Anterior cingulate cortex (tissue), 58 donors: ENCODE measurements around the gene MRPS25.
"Not testable (repeated sequence)": the region's sequence is repeated elsewhere in the genome, so short reads cannot be mapped to it uniquely, and the experiment has no call there.

Experiments used
- DNase-seq, 58 donors: peaks; one replicate each; lab custom pipeline; 2025; lab: John Stamatoyannopoulos, UW

Gene MRPS25

GRCh38 chr3:15049584-15049983 lies 15.5 kb downstream of the MRPS25 start:
- no peak for DNase-seq

GRCh38 chr3:15045667-15046066 lies 19.4 kb downstream of the MRPS25 start:
- DNase-seq, result no peak

DNA sequence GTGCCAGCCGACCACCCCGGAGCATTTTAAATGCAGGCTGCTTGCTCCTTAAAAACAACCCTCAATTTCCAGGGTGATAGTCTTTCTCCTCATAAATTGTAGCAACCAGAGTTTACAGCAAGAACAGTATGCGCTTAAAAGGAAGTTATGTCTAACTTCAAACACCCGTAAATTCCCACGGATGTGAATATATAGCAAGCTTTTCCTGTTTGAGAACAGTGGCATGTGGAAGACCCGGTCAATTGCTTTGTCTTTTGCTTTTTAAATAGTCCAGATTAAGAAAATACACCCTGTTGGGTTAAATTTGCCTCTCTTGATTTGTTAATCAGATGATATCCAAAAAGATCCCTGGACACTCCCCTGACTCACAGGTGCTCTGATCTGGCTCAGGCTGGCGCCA lies 20.8 kb downstream of the MRPS25 start:
- DNase-seq, result no peak

DNA sequence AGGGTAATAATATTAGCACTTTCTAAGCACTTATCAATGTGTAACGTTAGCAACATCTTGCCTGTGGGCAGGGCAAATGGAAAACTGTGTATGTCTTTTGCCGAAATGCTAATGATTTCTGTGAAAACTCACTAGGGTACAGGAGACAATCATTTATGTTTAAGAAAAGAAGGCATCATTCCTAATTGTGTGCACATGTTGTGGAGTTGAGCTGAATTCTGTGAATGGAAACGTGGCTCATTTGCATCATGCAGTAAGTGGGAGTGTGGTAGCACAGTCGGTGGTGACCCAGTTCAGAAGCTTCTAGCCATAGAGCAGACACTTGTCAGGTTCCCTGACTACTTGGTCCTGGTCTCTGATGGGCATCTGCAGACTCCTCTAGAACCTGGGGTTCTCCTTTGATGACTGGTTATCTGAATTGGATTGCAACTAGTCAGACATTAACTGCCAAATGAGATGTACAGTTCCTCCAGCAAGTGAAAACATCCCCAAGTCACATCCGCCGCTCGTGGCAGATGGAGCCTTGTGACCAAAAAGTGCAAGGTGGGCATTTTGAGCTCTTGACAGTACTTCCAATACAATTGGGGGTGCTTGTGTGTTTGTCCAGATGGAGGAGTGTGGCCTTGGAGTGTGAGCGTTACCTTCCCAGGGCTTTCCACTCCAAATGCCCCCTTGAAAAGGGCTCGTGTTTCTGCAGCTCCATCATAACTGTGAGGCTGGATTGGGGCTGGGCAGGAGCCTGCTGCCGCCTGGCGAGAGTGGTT lies 21.5 kb downstream of the MRPS25 start:
- peak in 5 of 58 donors; percentile 8 to 23 (median 18) for DNase-seq

DNA sequence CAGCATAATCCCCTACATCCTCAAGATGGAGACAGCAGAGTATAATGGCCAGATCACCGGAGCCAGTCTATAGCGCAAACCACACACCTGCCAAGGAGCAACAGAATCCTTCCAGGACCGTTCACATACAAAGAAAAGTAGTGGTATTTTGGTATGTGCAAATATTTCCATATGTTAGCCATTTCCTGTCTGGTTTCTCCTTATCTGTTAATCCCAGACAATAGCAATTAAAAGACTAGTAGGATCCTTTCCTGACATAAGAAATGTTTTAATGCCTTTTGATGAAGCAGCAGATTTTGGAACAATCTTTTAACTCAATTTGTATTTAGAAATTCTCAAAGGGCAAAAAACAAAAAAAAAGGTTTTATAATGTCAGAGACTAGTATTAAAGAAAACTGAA lies 22.2 kb downstream of the MRPS25 start:
- DNase-seq, result no peak

DNA sequence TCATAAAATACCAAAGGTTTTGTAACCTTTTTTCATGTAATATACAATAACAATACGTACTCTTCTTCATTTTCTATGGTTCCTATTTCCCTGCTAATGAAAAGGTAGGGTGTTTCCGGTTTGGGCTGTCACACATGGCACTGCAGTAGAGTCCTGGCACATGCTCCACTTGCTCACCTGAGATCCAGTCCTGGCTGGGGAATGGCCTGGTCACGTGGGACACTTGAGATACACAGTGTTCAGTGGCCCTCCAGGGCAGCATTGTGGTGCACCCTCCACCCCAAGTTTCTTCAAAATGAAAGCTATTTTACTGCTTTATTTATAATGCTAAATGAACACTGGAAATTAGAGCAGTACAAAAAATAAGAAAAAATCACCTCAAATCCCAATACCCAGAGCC lies 23.2 kb downstream of the MRPS25 start:
- DNase-seq, result no peak

GRCh38 chr3:15040844-15041243 lies 24.3 kb downstream of the MRPS25 start:
- no peak for DNase-seq

- DNase-seq, result peak in 1 of 58 donors; percentile 10
These were observed 26.8 kb downstream of the MRPS25 start for GRCh38 chr3:15038306-15038705.

DNA sequence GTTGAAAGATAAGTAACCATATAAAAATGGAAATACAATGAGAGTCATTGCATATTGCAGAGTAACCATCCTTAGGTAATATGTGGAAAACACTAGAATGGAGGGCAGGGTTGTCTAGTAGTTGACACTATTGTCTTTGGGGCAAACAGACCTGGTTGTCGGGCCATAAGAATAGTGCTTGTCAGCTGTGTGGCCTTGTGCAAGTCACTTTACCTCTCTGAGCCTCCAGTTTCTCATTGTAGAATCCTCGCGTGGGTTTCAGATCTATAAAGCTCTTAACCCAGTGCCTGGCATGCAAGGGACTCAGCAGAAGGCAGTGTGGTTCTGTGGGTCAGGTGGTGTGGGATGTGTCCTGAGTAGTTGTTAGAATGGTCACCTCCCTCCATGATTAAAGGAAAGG lies 32.0 kb downstream of the MRPS25 start:
- no peak for DNase-seq

DNA sequence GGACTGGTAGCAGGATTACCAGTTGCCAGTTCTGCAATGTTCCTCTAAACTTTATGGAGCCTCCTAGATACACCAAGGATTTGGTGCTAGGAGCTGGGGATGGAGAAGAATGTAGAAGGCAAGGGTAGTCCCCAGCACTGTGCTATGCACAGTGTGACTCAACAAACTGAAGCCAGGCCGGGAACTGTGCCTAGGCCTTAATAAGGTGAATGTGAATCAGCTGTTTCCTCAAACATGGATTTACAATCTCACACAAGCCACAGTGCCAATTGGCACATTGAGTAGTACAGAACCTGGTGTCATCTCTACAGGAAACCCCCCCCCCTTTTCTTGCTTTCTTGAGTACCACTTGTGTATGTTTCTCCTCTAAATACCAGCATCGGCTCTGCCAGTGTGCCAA lies 32.5 kb downstream of the MRPS25 start:
- no peak for DNase-seq

DNA sequence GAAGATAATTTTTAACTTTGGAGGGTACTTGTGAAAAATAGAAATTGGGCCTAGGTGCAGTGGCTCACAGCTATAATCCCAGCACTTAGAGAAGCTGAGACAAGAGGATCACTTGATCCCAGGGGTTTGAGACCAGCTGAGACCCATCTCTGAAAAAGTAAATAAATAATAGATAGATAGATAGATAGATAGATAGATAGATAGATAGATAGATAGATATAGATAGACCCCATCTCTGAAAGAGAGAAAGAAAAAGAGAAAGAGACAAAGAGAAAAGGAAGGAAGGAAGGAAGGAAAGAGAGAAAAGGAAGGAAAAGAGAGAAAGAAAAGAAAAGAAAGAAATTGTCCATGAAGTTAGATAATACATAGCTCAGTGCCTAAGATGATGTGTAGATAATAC lies 35.5 kb downstream of the MRPS25 start:
- DNase-seq, result no peak

DNA sequence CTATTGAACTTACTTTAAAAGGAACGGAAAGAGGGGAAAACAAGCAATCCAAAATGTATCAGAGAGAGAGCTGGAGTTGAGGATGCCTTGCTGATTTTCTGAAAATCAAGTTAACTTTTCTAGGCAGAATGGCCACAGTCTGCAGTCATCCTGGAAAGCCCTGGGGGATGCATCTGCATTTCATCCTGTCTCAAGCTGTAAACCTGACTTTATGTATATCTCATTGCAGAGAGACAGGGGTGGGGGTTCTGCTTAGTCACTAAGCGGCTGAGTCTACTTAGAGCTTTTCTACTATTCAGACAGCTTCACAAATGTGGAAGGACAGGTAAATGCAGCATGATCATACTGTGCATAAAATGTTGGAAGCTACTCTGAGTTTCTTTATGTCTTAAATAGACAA lies 41.4 kb downstream of the MRPS25 start:
- DNase-seq, result no peak

GRCh38 chr3:15023249-15023648 lies 41.9 kb downstream of the MRPS25 start:
- DNase-seq, result no peak

- no peak for DNase-seq
These were observed 47.9 kb downstream of the MRPS25 start for GRCh38 chr3:15017191-15017590.

- DNase-seq, result peak in 1 of 58 donors; percentile 34
These were observed 49.7 kb downstream of the MRPS25 start for GRCh38 chr3:15015456-15015855.

DNA sequence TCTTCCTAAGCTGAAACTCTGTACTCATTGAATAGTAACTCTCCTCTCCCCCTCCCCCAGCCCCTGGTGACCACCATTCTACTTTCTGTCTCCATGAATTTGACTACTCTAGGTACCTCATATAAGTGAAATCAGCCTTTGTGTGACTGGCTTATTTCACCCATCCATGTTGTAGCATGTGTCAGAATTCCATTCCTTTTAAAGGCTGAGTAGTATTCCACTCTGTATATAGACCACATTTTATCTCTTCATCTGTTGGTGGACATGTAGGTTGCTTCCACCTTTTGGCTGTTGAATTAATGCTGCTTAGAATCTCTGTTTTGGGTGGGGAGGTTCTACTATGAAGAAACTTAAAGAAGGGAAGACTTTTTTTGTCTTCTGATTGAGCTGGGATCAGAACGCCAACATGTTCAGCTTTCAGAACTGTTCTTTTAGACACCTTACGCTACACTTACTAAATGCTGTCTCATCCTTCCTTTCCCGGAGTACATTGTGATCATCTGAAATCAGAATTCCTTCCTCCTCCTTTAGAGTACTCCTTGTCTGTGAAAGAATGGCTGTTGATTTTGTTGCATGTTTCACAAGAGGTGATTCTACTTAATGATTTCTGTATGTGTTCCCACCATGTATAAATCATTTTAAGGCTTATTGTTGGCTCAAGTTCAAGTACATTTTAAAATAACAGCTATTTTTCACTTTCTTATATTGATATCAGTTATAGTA lies 50.3 kb downstream of the MRPS25 start:
- DNase-seq, result no peak

DNA sequence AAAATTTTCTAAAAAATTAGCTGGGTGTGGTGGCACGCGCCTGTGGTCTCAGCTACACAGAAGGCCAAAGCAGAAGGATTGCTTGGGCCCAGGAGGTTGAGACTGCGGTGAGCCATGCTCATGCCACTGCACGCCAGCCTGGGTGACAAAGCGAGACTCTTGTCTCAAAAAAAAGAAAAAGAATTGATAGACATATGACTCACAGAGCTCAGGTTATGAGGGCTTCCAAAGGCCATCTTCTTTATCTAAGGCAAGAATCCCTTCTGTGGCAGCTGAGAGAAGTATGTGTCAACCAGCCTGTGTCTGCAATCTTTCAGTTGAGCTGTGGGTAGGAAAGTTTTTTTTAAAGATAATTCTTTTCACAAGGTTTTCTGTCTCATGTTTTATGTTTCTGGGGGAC lies 53.9 kb downstream of the MRPS25 start:
- no peak for DNase-seq

DNA sequence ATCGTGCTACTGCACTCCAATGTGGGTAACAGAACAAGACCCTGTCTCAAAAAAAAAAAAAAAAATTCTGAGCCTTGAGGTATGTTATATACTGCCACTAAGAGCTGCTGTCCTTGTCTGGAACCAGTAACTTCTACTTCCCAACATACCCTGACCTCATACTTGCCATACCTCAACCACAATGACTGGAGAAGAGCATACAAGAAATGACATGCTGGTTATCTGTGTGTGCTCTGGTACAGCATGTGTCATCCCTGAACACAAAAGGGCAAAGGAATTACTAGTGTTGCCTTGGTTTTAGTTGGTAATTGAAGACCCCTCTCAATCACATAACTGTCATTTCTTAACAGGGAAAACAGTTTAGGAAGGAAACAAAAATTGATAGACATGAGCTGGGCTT lies 54.5 kb downstream of the MRPS25 start:
- no peak for DNase-seq

DNA sequence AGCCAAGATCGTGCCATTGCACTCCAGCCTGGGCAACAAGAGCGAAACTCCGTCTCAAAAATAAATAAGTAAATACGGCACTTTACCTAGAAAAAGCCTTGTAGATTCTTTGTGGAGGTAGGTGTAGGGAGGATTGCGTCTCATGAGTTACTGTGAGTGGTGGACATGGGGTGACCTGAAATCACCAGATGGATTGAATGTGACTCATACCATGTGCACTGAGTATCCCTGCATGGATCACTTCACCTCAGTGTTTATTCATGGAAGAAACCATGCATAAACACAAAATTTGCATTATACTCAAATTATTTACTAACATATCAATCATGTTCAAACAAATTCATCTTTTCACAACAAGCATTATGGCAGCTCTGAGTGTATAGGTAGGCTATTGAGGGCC lies 55.9 kb downstream of the MRPS25 start:
- no peak for DNase-seq

DNA sequence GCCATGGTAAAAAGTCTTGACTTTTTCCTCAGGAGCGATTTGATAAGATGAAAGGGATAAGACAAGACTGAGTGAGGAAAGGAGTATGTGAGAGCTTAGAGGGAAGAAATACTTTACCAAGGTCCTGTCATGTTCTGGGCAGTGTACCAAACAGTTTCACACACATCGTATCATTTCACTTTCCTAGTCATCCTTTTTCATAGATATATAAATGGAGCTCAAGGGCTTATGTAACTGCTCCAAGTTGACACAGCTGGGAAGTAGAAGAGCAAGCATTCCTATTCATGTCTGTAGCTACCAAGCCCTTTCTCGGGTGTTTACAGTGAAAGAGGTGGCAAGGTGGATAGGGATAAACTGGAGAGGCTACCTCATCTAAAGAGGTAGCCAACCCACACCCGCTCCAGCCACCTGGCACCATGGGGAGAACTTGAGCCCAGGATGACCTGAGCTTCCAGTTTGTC lies 57.4 kb downstream of the MRPS25 start:
- peak in 2 of 58 donors; percentile 39 to 42 for DNase-seq

DNA sequence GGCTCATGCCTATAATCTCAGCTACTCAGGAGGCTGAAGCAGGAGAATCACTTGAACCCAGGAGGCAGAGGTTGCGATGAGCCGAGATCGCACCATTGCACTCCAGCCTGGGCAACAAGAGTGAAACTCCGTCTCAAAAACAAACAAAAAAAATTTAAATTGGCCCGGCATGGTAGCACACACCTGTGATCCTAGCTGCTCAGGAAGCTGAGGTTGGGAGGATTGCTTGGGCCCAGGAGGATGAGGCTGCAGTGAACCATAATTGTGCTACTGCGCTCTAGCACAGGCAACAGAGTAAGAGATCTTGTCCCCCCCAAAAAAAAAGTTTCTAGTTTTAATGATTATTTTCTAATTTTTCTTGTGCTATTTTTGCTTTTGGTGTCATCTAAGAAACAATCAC lies 65.9 kb downstream of the MRPS25 start:
- DNase-seq, result not testable (repeated sequence)
